BLaER1 treated with 17β-estradiol and CSF1 and Interleukin-3, amounts not matched to agents 10 nM and 100 nM (cell line): ENCODE results near the gene LST1.

Source experiments
- H3K27ac ChIP-seq, 11 experiments: shearing (Covaris generic); formaldehyde crosslinking; 2 replicates each; pipeline ENCODE4 v1.8.1; 2022
- H3K27me3 ChIP-seq, 11 experiments: shearing (Covaris generic); formaldehyde crosslinking; 2 replicates each; pipeline ENCODE4 v1.8.1; 2022
- H3K36me3 ChIP-seq, 11 experiments: shearing (Covaris generic); formaldehyde crosslinking; 2 replicates each; pipeline ENCODE4 v1.8.1; 2022
- H3K4me1 ChIP-seq, 10 experiments: shearing (Covaris generic); formaldehyde crosslinking; 2 replicates each; pipeline ENCODE4 v1.8.1; 2022
- H3K4me2 ChIP-seq, 11 experiments: shearing (Covaris generic); formaldehyde crosslinking; 2 replicates each; pipeline ENCODE4 v1.8.1; 2022
- H3K4me3 ChIP-seq, 10 experiments: shearing (Covaris generic); formaldehyde crosslinking; 2 replicates each; pipeline ENCODE4 v1.8.1; 2022
- H3K9ac ChIP-seq, 11 experiments: shearing (Covaris generic); formaldehyde crosslinking; 2 replicates each; pipeline ENCODE4 v1.8.1; 2022
- H3K9me3 ChIP-seq, 11 experiments: shearing (Covaris generic); formaldehyde crosslinking; replicated peaks in 1 of 11; 2 replicates each; pipeline ENCODE4 v1.8.1; 2022
- H4K20me1 ChIP-seq, 11 experiments: shearing (Covaris generic); formaldehyde crosslinking; 2 replicates each; pipeline ENCODE4 v1.8.1; 2022
- Cebpa-rat ChIP-seq, 11 experiments: shearing (Covaris generic); IDR thresholded peaks; 2 replicates each; pipeline ENCODE4 v1.8.1; 2022

Gene LST1

GRCh38 chr6:31569861-31570536 lies 16.1 kb upstream of the LST1 start:
- Histone ChIP-seq H3K27me3 (no peaks in the 10 kb centered on the region), H3K4me1 (peaks cover 80 to 100% (median 99%) of the 10 kb centered on the region in 10 experiments), H3K9ac (peak overlapping the region in 3 of 11 experiments; percentile 52 to 56 (median 53); a peak in 7 of 22 replicates), H3K4me2 (peak overlapping the region in 10 of 11 experiments; percentile 77 to 98 (median 85); a peak in 20 of 22 replicates), H3K27ac (peak overlapping the region in 8 of 11 experiments; percentile 67 to 92 (median 78); a peak in 15 of 22 replicates), H4K20me1 (no peaks in the 10 kb centered on the region), H3K36me3 (no peaks in the 10 kb centered on the region), H3K9me3 (no peaks in the 10 kb centered on the region), H3K4me3 (no peak overlapping the region)
- TF ChIP-seq Cebpa-rat (IDR thresholded peaks at IDR 0.05) = no peak

DNA sequence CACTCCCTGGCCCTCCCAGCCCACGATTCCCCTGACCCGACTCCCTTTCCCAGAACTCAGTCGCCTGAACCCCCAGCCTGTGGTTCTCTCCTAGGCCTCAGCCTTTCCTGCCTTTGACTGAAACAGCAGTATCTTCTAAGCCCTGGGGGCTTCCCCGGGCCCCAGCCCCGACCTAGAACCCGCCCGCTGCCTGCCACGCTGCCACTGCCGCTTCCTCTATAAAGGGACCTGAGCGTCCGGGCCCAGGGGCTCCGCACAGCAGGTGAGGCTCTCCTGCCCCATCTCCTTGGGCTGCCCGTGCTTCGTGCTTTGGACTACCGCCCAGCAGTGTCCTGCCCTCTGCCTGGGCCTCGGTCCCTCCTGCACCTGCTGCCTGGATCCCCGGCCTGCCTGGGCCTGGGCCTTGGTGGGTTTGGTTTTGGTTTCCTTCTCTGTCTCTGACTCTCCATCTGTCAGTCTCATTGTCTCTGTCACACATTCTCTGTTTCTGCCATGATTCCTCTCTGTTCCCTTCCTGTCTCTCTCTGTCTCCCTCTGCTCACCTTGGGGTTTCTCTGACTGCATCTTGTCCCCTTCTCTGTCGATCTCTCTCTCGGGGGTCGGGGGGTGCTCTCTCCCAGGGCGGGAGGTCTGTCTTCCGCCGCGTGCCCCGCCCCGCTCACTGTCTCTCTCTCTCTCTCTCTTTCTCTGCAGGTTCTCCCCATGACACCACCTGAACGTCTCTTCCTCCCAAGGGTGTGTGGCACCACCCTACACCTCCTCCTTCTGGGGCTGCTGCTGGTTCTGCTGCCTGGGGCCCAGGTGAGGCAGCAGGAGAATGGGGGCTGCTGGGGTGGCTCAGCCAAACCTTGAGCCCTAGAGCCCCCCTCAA lies 13.8 kb upstream of the LST1 start, which contains the start of gene LTA:
LTA (plus strand) TSS at position 249 of the 871 bp plus-strand sequence; CDS start at position 703, 454 bp downstream.
- peaks cover 0 to 19% (median 11%) of the 10 kb centered on the region in 11 experiments; a peak in 15 of 22 replicates for H4K20me1 ChIP-seq
- peaks cover 3 to 10% (median 8%) of the 10 kb centered on the region in 11 experiments for H3K36me3 ChIP-seq
- peak within 1 kb of the TSS; percentile 41 to 93 (median 78); a peak in 21 of 22 replicates for H3K27ac ChIP-seq
- no peaks in the 10 kb centered on the region for H3K27me3 ChIP-seq
- peak within 1 kb of the TSS in 7 of 10 experiments; percentile 16 to 51 (median 32); a peak in 11 of 20 replicates for H3K4me3 ChIP-seq
- H3K4me1 ChIP-seq = peaks cover 82 to 100% (median 98%) of the 10 kb centered on the region in 10 experiments
- TF ChIP-seq Cebpa-rat (IDR thresholded peaks at IDR 0.05) = no peak
- peak within 1 kb of the TSS; percentile 58 to 81 (median 71); a peak in 21 of 22 replicates for H3K9ac ChIP-seq
- no peaks in the 10 kb centered on the region for H3K9me3 ChIP-seq
- H3K4me2 ChIP-seq = peak within 1 kb of the TSS; percentile 79 to 100 (median 96)

DNA sequence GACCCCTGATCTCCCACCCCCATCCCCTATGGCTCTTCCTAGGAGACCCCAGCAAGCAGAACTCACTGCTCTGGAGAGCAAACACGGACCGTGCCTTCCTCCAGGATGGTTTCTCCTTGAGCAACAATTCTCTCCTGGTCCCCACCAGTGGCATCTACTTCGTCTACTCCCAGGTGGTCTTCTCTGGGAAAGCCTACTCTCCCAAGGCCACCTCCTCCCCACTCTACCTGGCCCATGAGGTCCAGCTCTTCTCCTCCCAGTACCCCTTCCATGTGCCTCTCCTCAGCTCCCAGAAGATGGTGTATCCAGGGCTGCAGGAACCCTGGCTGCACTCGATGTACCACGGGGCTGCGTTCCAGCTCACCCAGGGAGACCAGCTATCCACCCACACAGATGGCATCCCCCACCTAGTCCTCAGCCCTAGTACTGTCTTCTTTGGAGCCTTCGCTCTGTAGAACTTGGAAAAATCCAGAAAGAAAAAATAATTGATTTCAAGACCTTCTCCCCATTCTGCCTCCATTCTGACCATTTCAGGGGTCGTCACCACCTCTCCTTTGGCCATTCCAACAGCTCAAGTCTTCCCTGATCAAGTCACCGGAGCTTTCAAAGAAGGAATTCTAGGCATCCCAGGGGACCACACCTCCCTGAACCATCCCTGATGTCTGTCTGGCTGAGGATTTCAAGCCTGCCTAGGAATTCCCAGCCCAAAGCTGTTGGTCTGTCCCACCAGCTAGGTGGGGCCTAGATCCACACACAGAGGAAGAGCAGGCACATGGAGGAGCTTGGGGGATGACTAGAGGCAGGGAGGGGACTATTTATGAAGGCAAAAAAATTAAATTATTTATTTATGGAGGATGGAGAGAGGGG lies 12.6 kb upstream of the LST1 start:
- TF ChIP-seq Cebpa-rat (IDR thresholded peaks at IDR 0.05) = no peak
- Histone ChIP-seq H4K20me1 (peaks cover 0 to 30% (median 17%) of the 10 kb centered on the region in 11 experiments; a peak in 15 of 22 replicates), H3K4me2 (peak overlapping the region; percentile 90 to 100 (median 96); a peak in 21 of 22 replicates), H3K27ac (peak overlapping the region in 7 of 11 experiments; percentile 83 to 93 (median 90); a peak in 14 of 22 replicates), H3K4me3 (no peak overlapping the region), H3K36me3 (peaks cover 15 to 22% (median 20%) of the 10 kb centered on the region in 11 experiments), H3K4me1 (peaks cover 82 to 100% (median 98%) of the 10 kb centered on the region in 10 experiments), H3K9ac (peak overlapping the region in 4 of 11 experiments; percentile 69 to 94 (median 91); a peak in 5 of 22 replicates), H3K27me3 (no peaks in the 10 kb centered on the region), H3K9me3 (no peaks in the 10 kb centered on the region)

GRCh38 chr6:31574106-31575061 lies 11.7 kb upstream of the LST1 start:
- Histone ChIP-seq H3K4me1 (peaks cover 82 to 99% (median 97%) of the 10 kb centered on the region in 10 experiments), H3K27ac (peak overlapping the region; percentile 58 to 93 (median 86); a peak in 21 of 22 replicates), H4K20me1 (peaks cover 0 to 31% (median 17%) of the 10 kb centered on the region in 11 experiments; a peak in 15 of 22 replicates), H3K4me2 (peak overlapping the region; percentile 90 to 100 (median 96)), H3K9ac (peak overlapping the region; percentile 82 to 94 (median 87)), H3K36me3 (peaks cover 18 to 28% (median 26%) of the 10 kb centered on the region in 11 experiments), H3K27me3 (no peaks in the 10 kb centered on the region), H3K9me3 (no peaks in the 10 kb centered on the region), H3K4me3 (peak overlapping the region; percentile 71 to 89 (median 85); a peak in 18 of 20 replicates)
- no peak for TF ChIP-seq Cebpa-rat (IDR thresholded peaks at IDR 0.05)

DNA sequence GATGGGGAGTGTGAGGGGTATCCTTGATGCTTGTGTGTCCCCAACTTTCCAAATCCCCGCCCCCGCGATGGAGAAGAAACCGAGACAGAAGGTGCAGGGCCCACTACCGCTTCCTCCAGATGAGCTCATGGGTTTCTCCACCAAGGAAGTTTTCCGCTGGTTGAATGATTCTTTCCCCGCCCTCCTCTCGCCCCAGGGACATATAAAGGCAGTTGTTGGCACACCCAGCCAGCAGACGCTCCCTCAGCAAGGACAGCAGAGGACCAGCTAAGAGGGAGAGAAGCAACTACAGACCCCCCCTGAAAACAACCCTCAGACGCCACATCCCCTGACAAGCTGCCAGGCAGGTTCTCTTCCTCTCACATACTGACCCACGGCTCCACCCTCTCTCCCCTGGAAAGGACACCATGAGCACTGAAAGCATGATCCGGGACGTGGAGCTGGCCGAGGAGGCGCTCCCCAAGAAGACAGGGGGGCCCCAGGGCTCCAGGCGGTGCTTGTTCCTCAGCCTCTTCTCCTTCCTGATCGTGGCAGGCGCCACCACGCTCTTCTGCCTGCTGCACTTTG lies 10.7 kb upstream of the LST1 start, which contains the start of gene TNF:
TNF (plus strand) TSS at position 231 of the 567 bp plus-strand sequence; CDS start at position 408, 177 bp downstream.
- Histone ChIP-seq H3K9me3 (no peaks in the 10 kb centered on the region), H4K20me1 (peaks cover 0 to 31% (median 17%) of the 10 kb centered on the region in 11 experiments; a peak in 15 of 22 replicates), H3K4me3 (peak within 1 kb of the TSS; percentile 71 to 89 (median 85)), H3K4me2 (peak within 1 kb of the TSS; percentile 90 to 100 (median 96)), H3K36me3 (peaks cover 18 to 28% (median 26%) of the 10 kb centered on the region in 11 experiments), H3K4me1 (peaks cover 83 to 99% (median 97%) of the 10 kb centered on the region in 10 experiments), H3K27ac (peak within 1 kb of the TSS; percentile 58 to 93 (median 86); a peak in 21 of 22 replicates), H3K27me3 (no peaks in the 10 kb centered on the region), H3K9ac (peak within 1 kb of the TSS; percentile 82 to 94 (median 87))
- TF ChIP-seq Cebpa-rat (IDR thresholded peaks at IDR 0.05) = peak in 1 of 11 experiments; percentile 55; a peak in 1 of 22 replicates

DNA sequence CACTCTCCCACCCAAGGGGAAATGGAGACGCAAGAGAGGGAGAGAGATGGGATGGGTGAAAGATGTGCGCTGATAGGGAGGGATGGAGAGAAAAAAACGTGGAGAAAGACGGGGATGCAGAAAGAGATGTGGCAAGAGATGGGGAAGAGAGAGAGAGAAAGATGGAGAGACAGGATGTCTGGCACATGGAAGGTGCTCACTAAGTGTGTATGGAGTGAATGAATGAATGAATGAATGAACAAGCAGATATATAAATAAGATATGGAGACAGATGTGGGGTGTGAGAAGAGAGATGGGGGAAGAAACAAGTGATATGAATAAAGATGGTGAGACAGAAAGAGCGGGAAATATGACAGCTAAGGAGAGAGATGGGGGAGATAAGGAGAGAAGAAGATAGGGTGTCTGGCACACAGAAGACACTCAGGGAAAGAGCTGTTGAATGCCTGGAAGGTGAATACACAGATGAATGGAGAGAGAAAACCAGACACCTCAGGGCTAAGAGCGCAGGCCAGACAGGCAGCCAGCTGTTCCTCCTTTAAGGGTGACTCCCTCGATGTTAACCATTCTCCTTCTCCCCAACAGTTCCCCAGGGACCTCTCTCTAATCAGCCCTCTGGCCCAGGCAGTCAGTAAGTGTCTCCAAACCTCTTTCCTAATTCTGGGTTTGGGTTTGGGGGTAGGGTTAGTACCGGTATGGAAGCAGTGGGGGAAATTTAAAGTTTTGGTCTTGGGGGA lies 10.0 kb upstream of the LST1 start:
- Histone ChIP-seq H3K4me2 (peak overlapping the region; percentile 90 to 100 (median 96)), H3K4me1 (peaks cover 82 to 97% (median 94%) of the 10 kb centered on the region in 10 experiments), H3K27ac (peak overlapping the region; percentile 35 to 93 (median 86); a peak in 21 of 22 replicates), H3K9ac (peak overlapping the region; percentile 82 to 94 (median 87)), H3K27me3 (no peaks in the 10 kb centered on the region), H4K20me1 (peaks cover 0 to 31% (median 17%) of the 10 kb centered on the region in 11 experiments; a peak in 15 of 22 replicates), H3K4me3 (peak overlapping the region; percentile 71 to 89 (median 85)), H3K36me3 (peaks cover 18 to 28% (median 26%) of the 10 kb centered on the region in 11 experiments), H3K9me3 (no peaks in the 10 kb centered on the region)
- no peak for TF ChIP-seq Cebpa-rat (IDR thresholded peaks at IDR 0.05)
